ENCODE measurements around the gene ICAM2. TPM values are rescaled to one million over a fixed set of nuclear protein-coding genes. Genes with fewer than 3 reads are reported as not detected.

Gene ICAM2
- total and polyA plus RNA-seq, 12 donors = 25.2 to 117 (median 35.1) TPM

- ATAC-seq (peak; percentile 27 to 79 (median 60)), DNase-seq (peak; percentile 61 to 70)
- H3K27ac ChIP-seq = peak overlapping the region; percentile 68 to 90 (median 82)
- H3K36me3 ChIP-seq = peaks cover 0 to 30% (median 0%) of the 10 kb centered on the region in 9 donors
- TF ChIP-seq CTCF (IDR thresholded peaks at IDR 0.05) = peak in 1 of 9 donors; percentile 5
- peaks cover 4 to 74% (median 57%) of the 10 kb centered on the region in 9 donors for H3K4me1 ChIP-seq
- H3K27me3 ChIP-seq = peaks cover 5 to 26% (median 22%) of the 10 kb centered on the region in 7 donors
- 60 to 72% methylated on average over 14 of the region's 14 CpGs for WGBS, 2 donors
- H3K4me3 ChIP-seq = no peak overlapping the region
- no peaks in the 10 kb centered on the region for H3K9me3 ChIP-seq
- intact Hi-C loops (cut with DNase I) = no loop called here
Measured at GRCh38 chr17:64001763-64002529, 18.5 kb downstream of the ICAM2 start.

- no peak for TF ChIP-seq CTCF (IDR thresholded peaks at IDR 0.05)
- Histone ChIP-seq H3K4me1 (peaks cover 4 to 69% (median 50%) of the 10 kb centered on the region in 9 donors), H3K36me3 (peaks cover 0 to 30% (median 0%) of the 10 kb centered on the region in 9 donors), H3K9me3 (no peaks in the 10 kb centered on the region), H3K4me3 (no peak overlapping the region), H3K27ac (peak overlapping the region; percentile 68 to 90 (median 82)), H3K27me3 (peaks cover 5 to 34% (median 23%) of the 10 kb centered on the region in 7 donors)
- DNase-seq (no peak), ATAC-seq (no peak)
- 74 to 76% methylated on average over 7 of the region's 7 CpGs for WGBS, 2 donors
- intact Hi-C loops (cut with DNase I) = no loop called here
Measured at GRCh38 chr17:64001091-64001579, 19.3 kb downstream of the ICAM2 start.

- Histone ChIP-seq H3K9me3 (no peaks in the 10 kb centered on the region), H3K27me3 (peaks cover 5 to 36% (median 23%) of the 10 kb centered on the region in 7 donors), H3K27ac (peak overlapping the region in 1 of 10 donors; percentile 15), H3K4me3 (no peak overlapping the region), H3K36me3 (peaks cover 0 to 28% (median 0%) of the 10 kb centered on the region in 9 donors), H3K4me1 (peaks cover 4 to 57% (median 46%) of the 10 kb centered on the region in 9 donors)
- TF ChIP-seq CTCF (IDR thresholded peaks at IDR 0.05) = no peak
- 85% methylated on average over 25 of the region's 25 CpGs for WGBS, 2 donors
- DNase-seq (no peak), ATAC-seq (no peak)
- intact Hi-C loops (cut with DNase I) = no loop called here
Measured at GRCh38 chr17:63999680-64000531, 20.5 kb downstream of the ICAM2 start.
